ENCODE results near the gene HHIPL2.

Gene HHIPL2

DNA sequence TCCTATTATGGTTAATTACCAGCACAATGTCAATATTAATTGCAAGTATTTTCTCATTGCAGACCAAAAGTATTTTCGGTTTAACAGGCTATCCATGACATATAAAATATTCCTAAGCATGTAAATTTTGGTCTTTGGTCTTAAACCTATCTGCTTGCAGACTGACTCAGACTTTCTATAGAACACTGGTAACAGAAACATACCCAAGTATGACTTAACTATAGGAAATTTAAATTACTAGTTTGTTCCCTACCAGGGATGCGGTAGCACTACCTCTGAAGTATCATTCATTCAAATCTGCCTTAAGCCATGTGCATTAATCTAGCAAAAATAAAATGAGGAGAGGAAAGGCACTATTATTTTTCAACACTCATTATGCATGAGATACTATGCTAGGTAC lies 38.9 kb upstream of the HHIPL2 start:
- DNase-seq (ENCODE audit: low read depth), result no peak
- H3K4me3 ChIP-seq (ENCODE audit: control insufficient read depth, low read depth, low read length), result no peak overlapping the region
- TF ChIP-seq, protein P1, sequence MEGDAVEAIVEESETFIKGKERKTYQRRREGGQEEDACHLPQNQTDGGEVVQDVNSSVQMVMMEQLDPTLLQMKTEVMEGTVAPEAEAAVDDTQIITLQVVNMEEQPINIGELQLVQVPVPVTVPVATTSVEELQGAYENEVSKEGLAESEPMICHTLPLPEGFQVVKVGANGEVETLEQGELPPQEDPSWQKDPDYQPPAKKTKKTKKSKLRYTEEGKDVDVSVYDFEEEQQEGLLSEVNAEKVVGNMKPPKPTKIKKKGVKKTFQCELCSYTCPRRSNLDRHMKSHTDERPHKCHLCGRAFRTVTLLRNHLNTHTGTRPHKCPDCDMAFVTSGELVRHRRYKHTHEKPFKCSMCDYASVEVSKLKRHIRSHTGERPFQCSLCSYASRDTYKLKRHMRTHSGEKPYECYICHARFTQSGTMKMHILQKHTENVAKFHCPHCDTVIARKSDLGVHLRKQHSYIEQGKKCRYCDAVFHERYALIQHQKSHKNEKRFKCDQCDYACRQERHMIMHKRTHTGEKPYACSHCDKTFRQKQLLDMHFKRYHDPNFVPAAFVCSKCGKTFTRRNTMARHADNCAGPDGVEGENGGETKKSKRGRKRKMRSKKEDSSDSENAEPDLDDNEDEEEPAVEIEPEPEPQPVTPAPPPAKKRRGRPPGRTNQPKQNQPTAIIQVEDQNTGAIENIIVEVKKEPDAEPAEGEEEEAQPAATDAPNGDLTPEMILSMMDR (IDR thresholded peaks at IDR 0.05; ENCODE audit: control insufficient read depth, insufficient read depth, low read depth, low read length, missing control alignments), result no peak

DNA sequence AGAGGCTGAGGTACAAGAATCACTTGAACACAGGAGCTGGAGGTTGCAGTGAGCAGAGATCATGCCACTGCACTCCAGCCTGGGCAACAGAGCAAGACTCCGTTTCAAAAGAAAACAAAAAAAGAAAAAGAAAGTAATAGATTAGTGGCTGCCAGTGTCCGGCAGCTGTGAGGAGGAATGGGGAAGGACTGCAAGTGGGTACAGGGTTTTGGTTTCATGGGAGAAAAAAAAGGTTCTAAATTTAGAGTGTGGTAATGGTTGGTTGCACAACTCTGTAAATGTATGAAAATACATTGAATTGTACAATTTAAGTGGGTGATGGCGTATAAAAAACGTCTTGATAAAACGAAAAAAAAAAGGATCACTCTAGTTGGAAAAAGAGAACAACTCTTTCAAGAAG lies 35.2 kb upstream of the HHIPL2 start:
- TF ChIP-seq, protein P1 (IDR thresholded peaks at IDR 0.05; ENCODE audit: control insufficient read depth, insufficient read depth, low read depth, low read length, missing control alignments), result no peak
- DNase-seq (ENCODE audit: low read depth), result no peak
- no peak overlapping the region for H3K4me3 ChIP-seq (ENCODE audit: control insufficient read depth, low read depth, low read length)

- TF ChIP-seq, protein P1 (IDR thresholded peaks at IDR 0.05; ENCODE audit: control insufficient read depth, insufficient read depth, low read depth, low read length, missing control alignments), result no peak
These were observed 34.3 kb upstream of the HHIPL2 start for GRCh38 chr1:222582099-222582774.

GRCh38 chr1:222579316-222579715 lies 31.4 kb upstream of the HHIPL2 start:
- TF ChIP-seq, protein P1 (IDR thresholded peaks at IDR 0.05; ENCODE audit: control insufficient read depth, insufficient read depth, low read depth, low read length, missing control alignments), result no peak
- DNase-seq (ENCODE audit: low read depth), result no peak

More at GRCh38 chr1:222582099-222582774, 34.3 kb upstream of the HHIPL2 start:
- H3K4me3 ChIP-seq (ENCODE audit: control insufficient read depth, low read depth, low read length), result no peak overlapping the region
- no peak for DNase-seq (ENCODE audit: low read depth)

DNA sequence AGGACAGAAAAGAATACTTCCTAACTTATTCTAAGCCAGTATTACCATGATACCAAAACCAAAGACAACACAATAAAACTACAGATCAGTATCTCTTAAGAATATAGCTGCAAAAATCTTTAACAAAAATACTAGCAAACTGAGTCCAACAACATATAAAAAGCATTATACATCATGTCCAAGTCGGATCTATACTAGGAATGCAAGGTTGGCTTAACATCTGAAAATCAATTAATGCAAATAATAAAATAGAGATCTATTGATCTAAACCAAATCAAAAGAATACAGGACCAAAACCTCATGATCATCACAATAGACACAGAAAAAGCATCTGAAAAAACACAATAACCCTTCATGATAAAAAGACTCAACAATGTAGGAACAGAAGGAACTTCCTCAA lies 22.9 kb upstream of the HHIPL2 start:
- no peak for DNase-seq (ENCODE audit: low read depth)
- TF ChIP-seq, protein P1 (IDR thresholded peaks at IDR 0.05; ENCODE audit: control insufficient read depth, insufficient read depth, low read depth, low read length, missing control alignments), result no peak
- H3K4me3 ChIP-seq (ENCODE audit: control insufficient read depth, low read depth, low read length), result no peak overlapping the region

More at GRCh38 chr1:222579316-222579715, 31.4 kb upstream of the HHIPL2 start:
- H3K4me3 ChIP-seq (ENCODE audit: control insufficient read depth, low read depth, low read length), result no peak overlapping the region

DNA sequence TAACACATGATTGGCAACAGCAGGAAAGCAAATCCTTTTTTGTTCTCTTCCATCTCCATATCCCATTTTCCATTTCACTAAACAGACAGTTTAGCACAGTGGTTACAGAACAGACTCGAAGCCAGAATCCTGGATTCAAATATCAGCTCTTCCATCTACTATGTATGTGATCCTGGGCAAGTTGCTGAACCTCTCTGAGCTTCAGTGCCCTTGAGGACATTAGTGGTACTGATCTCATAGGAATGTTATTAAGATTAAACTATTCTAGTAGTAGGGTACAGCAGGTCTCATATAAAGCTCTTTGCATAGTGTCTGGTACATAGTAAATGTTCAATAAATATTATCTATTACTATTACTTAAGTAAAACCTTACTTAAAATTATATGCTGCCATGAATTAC lies 13.8 kb upstream of the HHIPL2 start:
- no peak for DNase-seq (ENCODE audit: low read depth)
- TF ChIP-seq, protein P1 (IDR thresholded peaks at IDR 0.05; ENCODE audit: control insufficient read depth, insufficient read depth, low read depth, low read length, missing control alignments), result no peak
- no peak overlapping the region for H3K4me3 ChIP-seq (ENCODE audit: control insufficient read depth, low read depth, low read length)

Measured in AG09309 (cell line).